Measurements from ENCODE around the gene GRK5. TPM values are rescaled to one million over a fixed set of nuclear protein-coding genes. Genes with fewer than 3 reads are reported as not detected.

The GRK5 gene
- total RNA-seq, 1 experiment from 2014 or later, result 58.2 TPM

DNA sequence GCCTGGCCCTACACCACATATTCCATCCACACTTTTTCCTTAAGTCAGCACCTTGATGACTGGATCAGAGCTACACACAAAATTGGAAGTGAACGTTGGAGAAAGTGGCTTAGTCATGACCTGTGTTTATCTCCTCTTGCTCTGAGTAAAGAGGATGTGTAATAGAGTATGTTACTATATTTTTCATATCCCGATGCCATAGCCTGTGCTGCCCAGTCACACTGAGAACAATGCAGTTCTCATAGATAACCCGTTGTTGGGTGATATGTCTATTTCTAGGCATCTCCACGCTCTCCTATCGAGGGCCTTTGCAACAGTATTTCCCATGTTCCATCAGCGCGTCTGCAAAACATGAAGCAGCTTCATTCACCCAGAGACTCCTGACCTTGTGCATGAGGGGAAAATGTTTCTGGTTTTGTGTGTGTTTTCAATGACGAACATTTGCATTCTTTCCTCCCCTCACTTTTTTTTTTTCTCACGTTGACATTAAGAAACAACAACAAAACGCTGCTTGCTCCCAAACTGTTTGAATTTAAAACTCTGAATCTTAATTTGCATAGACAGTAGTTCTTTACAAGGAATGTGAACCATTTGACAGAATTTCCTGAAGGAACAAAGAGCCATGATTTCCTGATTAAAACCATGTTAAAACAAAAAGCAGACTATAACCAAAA is 43.4 kb downstream of the GRK5 start:
- intact Hi-C loops (cut with micrococcal nuclease; ENCODE audit: unreplicated experiment), result no loop called here
- TF ChIP-seq, protein P1, sequence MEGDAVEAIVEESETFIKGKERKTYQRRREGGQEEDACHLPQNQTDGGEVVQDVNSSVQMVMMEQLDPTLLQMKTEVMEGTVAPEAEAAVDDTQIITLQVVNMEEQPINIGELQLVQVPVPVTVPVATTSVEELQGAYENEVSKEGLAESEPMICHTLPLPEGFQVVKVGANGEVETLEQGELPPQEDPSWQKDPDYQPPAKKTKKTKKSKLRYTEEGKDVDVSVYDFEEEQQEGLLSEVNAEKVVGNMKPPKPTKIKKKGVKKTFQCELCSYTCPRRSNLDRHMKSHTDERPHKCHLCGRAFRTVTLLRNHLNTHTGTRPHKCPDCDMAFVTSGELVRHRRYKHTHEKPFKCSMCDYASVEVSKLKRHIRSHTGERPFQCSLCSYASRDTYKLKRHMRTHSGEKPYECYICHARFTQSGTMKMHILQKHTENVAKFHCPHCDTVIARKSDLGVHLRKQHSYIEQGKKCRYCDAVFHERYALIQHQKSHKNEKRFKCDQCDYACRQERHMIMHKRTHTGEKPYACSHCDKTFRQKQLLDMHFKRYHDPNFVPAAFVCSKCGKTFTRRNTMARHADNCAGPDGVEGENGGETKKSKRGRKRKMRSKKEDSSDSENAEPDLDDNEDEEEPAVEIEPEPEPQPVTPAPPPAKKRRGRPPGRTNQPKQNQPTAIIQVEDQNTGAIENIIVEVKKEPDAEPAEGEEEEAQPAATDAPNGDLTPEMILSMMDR (conservative IDR thresholded peaks at IDR 0.05; ENCODE audit: low read depth, low read length), result no peak
- no peak for TF ChIP-seq EZH2 (IDR thresholded peaks at IDR 0.05; ENCODE audit: borderline replicate concordance, low read depth, low read length, poor library complexity, severe bottlenecking)
- Histone ChIP-seq H3K4me1 (ENCODE audit: insufficient read depth, low read length, poor library complexity, severe bottlenecking) (peaks cover 51% of the 10 kb centered on the region), H3K4me3 (ENCODE audit: low read depth, low read length, poor library complexity, severe bottlenecking) (peak overlapping the region; percentile 17), H3K27ac (ENCODE audit: low read depth, low read length, poor library complexity, severe bottlenecking) (peak overlapping the region; percentile 80), H3K27me3 (replicated peaks; ENCODE audit: insufficient read depth, low read depth, low read length, poor library complexity) (no peaks in the 10 kb centered on the region), H3K36me3 (ENCODE audit: insufficient read depth, low read length, poor library complexity, severe bottlenecking) (no peaks in the 10 kb centered on the region), H3K9me3 (ENCODE audit: low read depth, low read length, poor library complexity, severe bottlenecking) (no peaks in the 10 kb centered on the region)
- ChIA-PET POLR2A (ENCODE audit: low non-redundant PET) (interaction anchor here (0.6 kb wide), 1 partner anchor 572 kb away, joined by 4 read pairs; no protein-coding TSS in a partner anchor), CTCF (interaction anchor here (0.5 to 1.2 kb wide), 3 partner anchors 13 to 41 kb away, joined by 3 to 4 read pairs (median 4); no protein-coding TSS in a partner anchor)
- DNase-seq (ENCODE audit: low spot score), result peak; percentile 66
- no TSS peak for BruUV-seq (replicated peaks)

DNA sequence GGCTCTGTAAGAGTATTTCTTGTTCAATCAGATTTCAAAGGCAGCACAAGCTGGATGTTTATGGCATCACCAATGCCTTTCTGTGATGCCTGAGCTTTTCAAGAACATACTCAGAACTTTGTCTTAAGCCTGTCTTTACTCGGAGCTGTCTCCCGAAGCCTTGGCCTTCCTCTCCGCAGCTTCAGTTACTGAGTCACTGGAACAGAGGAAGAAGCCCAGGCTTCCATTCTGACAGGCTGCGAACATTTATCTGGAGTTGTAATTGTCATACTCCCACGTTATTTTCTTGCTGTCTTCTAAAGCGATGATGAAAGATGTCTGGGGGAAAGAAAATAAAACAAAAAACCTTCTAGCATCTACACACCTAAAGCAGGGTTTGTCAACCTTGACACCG is 43.9 kb downstream of the GRK5 start:
- no peak for DNase-seq (ENCODE audit: low spot score)
- no peaks in the 10 kb centered on the region for H3K36me3 ChIP-seq (ENCODE audit: insufficient read depth, low read length, poor library complexity, severe bottlenecking)
- intact Hi-C loops (cut with micrococcal nuclease; ENCODE audit: unreplicated experiment), result no loop called here
- TF ChIP-seq, protein P1 (conservative IDR thresholded peaks at IDR 0.05; ENCODE audit: low read depth, low read length), result no peak
- no peak for TF ChIP-seq EZH2 (IDR thresholded peaks at IDR 0.05; ENCODE audit: borderline replicate concordance, low read depth, low read length, poor library complexity, severe bottlenecking)
- peaks cover 52% of the 10 kb centered on the region for H3K4me1 ChIP-seq (ENCODE audit: insufficient read depth, low read length, poor library complexity, severe bottlenecking)
- H3K27me3 ChIP-seq (replicated peaks; ENCODE audit: insufficient read depth, low read depth, low read length, poor library complexity), result no peaks in the 10 kb centered on the region
- H3K4me3 ChIP-seq (ENCODE audit: low read depth, low read length, poor library complexity, severe bottlenecking), result peak overlapping the region; percentile 17
- BruUV-seq (replicated peaks), result no TSS peak
- peak overlapping the region; percentile 80 for H3K27ac ChIP-seq (ENCODE audit: low read depth, low read length, poor library complexity, severe bottlenecking)
- ChIA-PET CTCF (interaction anchor here (0.5 to 1.2 kb wide), 3 partner anchors 14 to 41 kb away, joined by 3 to 4 read pairs (median 4); no protein-coding TSS in a partner anchor), POLR2A (ENCODE audit: low non-redundant PET) (interaction anchor here (0.6 kb wide), 1 partner anchor 571 kb away, joined by 4 read pairs; no protein-coding TSS in a partner anchor)
- H3K9me3 ChIP-seq (ENCODE audit: low read depth, low read length, poor library complexity, severe bottlenecking), result no peaks in the 10 kb centered on the region

GRCh38 chr10:119252051-119252465 is 44.7 kb downstream of the GRK5 start:
- CTCF ChIA-PET, result no interaction called here
- Histone ChIP-seq H3K27ac (ENCODE audit: low read depth, low read length, poor library complexity, severe bottlenecking) (peak overlapping the region; percentile 80), H3K36me3 (ENCODE audit: insufficient read depth, low read length, poor library complexity, severe bottlenecking) (no peaks in the 10 kb centered on the region), H3K4me1 (ENCODE audit: insufficient read depth, low read length, poor library complexity, severe bottlenecking) (peaks cover 52% of the 10 kb centered on the region), H3K27me3 (replicated peaks; ENCODE audit: insufficient read depth, low read depth, low read length, poor library complexity) (no peaks in the 10 kb centered on the region), H3K4me3 (ENCODE audit: low read depth, low read length, poor library complexity, severe bottlenecking) (no peak overlapping the region), H3K9me3 (ENCODE audit: low read depth, low read length, poor library complexity, severe bottlenecking) (no peaks in the 10 kb centered on the region)
- POLR2A ChIA-PET (ENCODE audit: low non-redundant PET), result no interaction called here
- BruUV-seq (replicated peaks), result no TSS peak
- TF ChIP-seq, protein P1 (conservative IDR thresholded peaks at IDR 0.05; ENCODE audit: low read depth, low read length), result no peak
- TF ChIP-seq EZH2 (IDR thresholded peaks at IDR 0.05; ENCODE audit: borderline replicate concordance, low read depth, low read length, poor library complexity, severe bottlenecking), result no peak
- DNase-seq (ENCODE audit: low spot score), result no peak
- intact Hi-C loops (cut with micrococcal nuclease; ENCODE audit: unreplicated experiment), result no loop called here
